GM23338 (cell line): ENCODE results near the gene SMG6. TPM values are rescaled to one million over a fixed set of nuclear protein-coding genes. Genes with fewer than 3 reads are reported as not detected.

Experiments used
- ATAC-seq: fragments of 200-7000 bp; cut with Tn5 transposase; 3 replicates; pipeline ENCODE4 v1.9.1; 2020
- DNase-seq: peaks from one replicate; pipeline ENCODE4 v3.0.0-alpha.2; 2015; ENCODE audit warnings: low spot score
- H2AFZ ChIP-seq: fragments of 200-600 bp; sonication (generic); 2 replicates; pipeline ENCODE4 v1.8.0; 2016; ENCODE audit warnings: antibody characterized with exemption, mild to moderate bottlenecking, moderate library complexity
- H3F3A ChIP-seq: fragments of 200-600 bp; sonication (generic); replicated peaks from 2 replicates; pipeline ENCODE4 v1.8.0; 2017; ENCODE audit warnings: antibody characterized with exemption, mixed run types, low read depth
- H3K27ac ChIP-seq: fragments of 200-600 bp; sonication (generic); 2 replicates; pipeline ENCODE4 v1.6.1; 2016; ENCODE audit warnings: low read depth
- H3K27me3 ChIP-seq: fragments of 200-600 bp; sonication (generic); 2 replicates; pipeline ENCODE4 v1.8.0; 2016; ENCODE audit warnings: mild to moderate bottlenecking, mixed run types, moderate library complexity; ENCODE audit not compliant: insufficient read depth
- H3K36me3 ChIP-seq: fragments of 200-600 bp; sonication (generic); 2 replicates; pipeline ENCODE4 v1.8.0; 2016; ENCODE audit warnings: mild to moderate bottlenecking; ENCODE audit not compliant: insufficient read depth
- H3K4me1 ChIP-seq: fragments of 200-600 bp; sonication (generic); 2 replicates; pipeline ENCODE4 v1.8.0; 2016; ENCODE audit warnings: mild to moderate bottlenecking, moderate library complexity; ENCODE audit not compliant: insufficient read depth
- H3K4me2 ChIP-seq: fragments of 200-600 bp; sonication (generic); 2 replicates; pipeline ENCODE4 v1.7.1; 2017; ENCODE audit warnings: mixed run types
- H3K4me3 ChIP-seq: fragments of 200-600 bp; sonication (generic); 2 replicates; pipeline ENCODE4 v1.6.1; 2016; ENCODE audit warnings: mixed run types
- H3K79me2 ChIP-seq: fragments of 200-600 bp; sonication (generic); replicated peaks from 2 replicates; pipeline ENCODE4 v1.8.0; 2017; ENCODE audit warnings: mild to moderate bottlenecking; ENCODE audit not compliant: insufficient read depth
- H3K9me2 ChIP-seq: fragments of 200-600 bp; sonication (generic); 2 replicates; pipeline ENCODE4 v1.8.0; 2017; ENCODE audit not compliant: insufficient read depth
- H4K20me1 ChIP-seq: fragments of 200-600 bp; sonication (generic); replicated peaks from 2 replicates; pipeline ENCODE4 v1.8.0; 2017; ENCODE audit warnings: mild to moderate bottlenecking; ENCODE audit not compliant: insufficient read depth
- H3K27ac Mint-ChIP-seq: 2 replicates; pipeline ENCODE4 v1.8.0; 2020; ENCODE audit warnings: inconsistent platforms, mild to moderate bottlenecking, moderate library complexity, mixed read lengths
- H3K27me3 Mint-ChIP-seq: 3 replicates; pipeline ENCODE4 v1.8.0; 2022; ENCODE audit warnings: low read depth, mild to moderate bottlenecking, moderate library complexity, mixed read lengths, inconsistent platforms; ENCODE audit not compliant: insufficient read depth, poor library complexity
- H3K36me3 Mint-ChIP-seq: 3 replicates; pipeline ENCODE4 v1.8.0; 2021; ENCODE audit warnings: low read depth, mild to moderate bottlenecking, inconsistent platforms, moderate library complexity, mixed read lengths
- H3K4me1 Mint-ChIP-seq: 3 replicates; pipeline ENCODE4 v1.8.0; 2020; ENCODE audit warnings: mild to moderate bottlenecking, inconsistent platforms, mixed read lengths
- H3K4me3 Mint-ChIP-seq: 3 replicates; pipeline ENCODE4 v1.8.0; 2021; ENCODE audit warnings: moderate library complexity, mild to moderate bottlenecking, inconsistent platforms, mixed read lengths
- H3K9me3 Mint-ChIP-seq: 3 replicates; pipeline ENCODE4 v1.8.0; 2020; ENCODE audit warnings: moderate library complexity, mild to moderate bottlenecking, inconsistent platforms, mixed read lengths
- CREB1 ChIP-seq: fragments of 250-450 bp; sonication (Bioruptor Pico); IDR thresholded peaks from 2 replicates; pipeline ENCODE4 v1.5.0; 2020; ENCODE audit warnings: low read depth, mild to moderate bottlenecking, moderate library complexity
- EZH2phosphoT487 ChIP-seq: fragments of 200-600 bp; sonication (generic); IDR thresholded peaks from one replicate; pipeline ENCODE4 v1.8.1; 2018; ENCODE audit warnings: antibody characterized with exemption; ENCODE audit not compliant: unreplicated experiment
- polyA plus RNA-seq: library from polyadenylated mRNA; unstranded; fragments of >200 nt; fragmentation: Nextera tagmentation; extraction: Ambion mirVana; gene quantifications from 2 replicates; pipeline ENCODE4 v1.2.1, GENCODE V29; 2016
- total RNA-seq: library from RNA; depleted of rRNA; stranded (reverse); fragments of >200 nt; shearing (Covaris generic); gene quantifications from 2 replicates; pipeline ENCODE4 v1.2.3, GENCODE V29; 2014
- TF ChIP-seq, protein P1 (sequence below): IDR thresholded peaks from one replicate; pipeline ENCODE4 v1.6.1; 2018; ENCODE audit warnings: antibody characterized with exemption; ENCODE audit not compliant: unreplicated experiment
- TF ChIP-seq, protein P2 (sequence below): fragments of 250-450 bp; sonication (Bioruptor Pico); IDR thresholded peaks from 2 replicates; pipeline ENCODE4 v1.5.0; 2020; ENCODE audit warnings: mild to moderate bottlenecking, moderate library complexity

SMG6 gene
- total and polyA plus RNA-seq, 2 experiments from 2014 or later: 10.4 to 43.1 TPM

DNA sequence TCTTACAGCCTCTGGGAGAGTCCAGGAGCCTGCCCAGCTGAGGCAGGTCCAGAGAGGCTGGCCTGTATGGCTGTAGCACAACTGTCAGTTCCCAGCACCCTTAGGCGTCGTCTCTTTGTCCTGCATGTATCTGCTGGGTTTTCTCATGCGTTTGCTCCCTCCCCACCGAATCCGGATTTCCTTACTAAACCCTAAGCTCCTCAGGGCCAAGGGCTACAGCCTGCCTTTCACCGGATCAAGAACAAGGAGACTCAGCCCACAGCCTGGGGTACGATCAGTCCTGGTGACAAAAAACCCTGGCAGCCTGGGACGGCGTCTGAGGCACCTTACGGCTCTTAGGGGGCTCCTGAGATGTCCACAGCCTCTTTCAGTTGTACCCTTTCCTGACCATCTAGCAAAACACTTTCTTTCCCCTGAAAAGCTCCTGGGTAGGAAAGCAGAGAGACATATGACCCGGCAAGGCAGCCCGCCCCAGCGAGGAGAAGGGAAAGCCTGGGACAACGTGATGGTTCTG, 236.5 kb downstream of the SMG6 start:
- H3K27ac ChIP-seq: peak overlapping the region; percentile 19; the same call in 1 of the 2 replicates
- H3K4me2 ChIP-seq: no peak overlapping the region
- no peak overlapping the region for H2AFZ ChIP-seq

GRCh38 chr17:2065949-2066400, 237.6 kb downstream of the SMG6 start:
- DNase-seq (no peak), ATAC-seq (no peak)
- peaks cover 10% of the 10 kb centered on the region for H3K36me3 Mint-ChIP-seq
- peaks cover 30% of the 10 kb centered on the region for H3K27me3 Mint-ChIP-seq
- Histone ChIP-seq H3K36me3 (no peaks in the 10 kb centered on the region), H3K27me3 (0 out of 2 replicates have a peak, but pooled peaks cover under 1% of the 10 kb centered on the region), H3K27ac (no peak overlapping the region), H2AFZ (no peak overlapping the region), H4K20me1 (no peaks in the 10 kb centered on the region; the same call in none of the 2 replicates), H3F3A (peaks cover 7% of the 10 kb centered on the region; the same call in 1 of the 2 replicates), H3K4me1 (peaks cover 29% of the 10 kb centered on the region), H3K4me2 (no peak overlapping the region), H3K9me2 (no peaks in the 10 kb centered on the region), H3K79me2 (no peaks in the 10 kb centered on the region), H3K4me3 (no peak overlapping the region)
- no peak overlapping the region for H3K27ac Mint-ChIP-seq
- no peak overlapping the region for H3K4me3 Mint-ChIP-seq
- H3K4me1 Mint-ChIP-seq: peaks cover 51% of the 10 kb centered on the region
- no peaks in the 10 kb centered on the region for H3K9me3 Mint-ChIP-seq
- no peak for TF ChIP-seq CREB1 (CRISPR knock-in tag)
- TF ChIP-seq EZH2phosphoT487: no peak
- TF ChIP-seq, protein P1, sequence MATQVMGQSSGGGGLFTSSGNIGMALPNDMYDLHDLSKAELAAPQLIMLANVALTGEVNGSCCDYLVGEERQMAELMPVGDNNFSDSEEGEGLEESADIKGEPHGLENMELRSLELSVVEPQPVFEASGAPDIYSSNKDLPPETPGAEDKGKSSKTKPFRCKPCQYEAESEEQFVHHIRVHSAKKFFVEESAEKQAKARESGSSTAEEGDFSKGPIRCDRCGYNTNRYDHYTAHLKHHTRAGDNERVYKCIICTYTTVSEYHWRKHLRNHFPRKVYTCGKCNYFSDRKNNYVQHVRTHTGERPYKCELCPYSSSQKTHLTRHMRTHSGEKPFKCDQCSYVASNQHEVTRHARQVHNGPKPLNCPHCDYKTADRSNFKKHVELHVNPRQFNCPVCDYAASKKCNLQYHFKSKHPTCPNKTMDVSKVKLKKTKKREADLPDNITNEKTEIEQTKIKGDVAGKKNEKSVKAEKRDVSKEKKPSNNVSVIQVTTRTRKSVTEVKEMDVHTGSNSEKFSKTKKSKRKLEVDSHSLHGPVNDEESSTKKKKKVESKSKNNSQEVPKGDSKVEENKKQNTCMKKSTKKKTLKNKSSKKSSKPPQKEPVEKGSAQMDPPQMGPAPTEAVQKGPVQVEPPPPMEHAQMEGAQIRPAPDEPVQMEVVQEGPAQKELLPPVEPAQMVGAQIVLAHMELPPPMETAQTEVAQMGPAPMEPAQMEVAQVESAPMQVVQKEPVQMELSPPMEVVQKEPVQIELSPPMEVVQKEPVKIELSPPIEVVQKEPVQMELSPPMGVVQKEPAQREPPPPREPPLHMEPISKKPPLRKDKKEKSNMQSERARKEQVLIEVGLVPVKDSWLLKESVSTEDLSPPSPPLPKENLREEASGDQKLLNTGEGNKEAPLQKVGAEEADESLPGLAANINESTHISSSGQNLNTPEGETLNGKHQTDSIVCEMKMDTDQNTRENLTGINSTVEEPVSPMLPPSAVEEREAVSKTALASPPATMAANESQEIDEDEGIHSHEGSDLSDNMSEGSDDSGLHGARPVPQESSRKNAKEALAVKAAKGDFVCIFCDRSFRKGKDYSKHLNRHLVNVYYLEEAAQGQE: no peak
- TF ChIP-seq, protein P2, sequence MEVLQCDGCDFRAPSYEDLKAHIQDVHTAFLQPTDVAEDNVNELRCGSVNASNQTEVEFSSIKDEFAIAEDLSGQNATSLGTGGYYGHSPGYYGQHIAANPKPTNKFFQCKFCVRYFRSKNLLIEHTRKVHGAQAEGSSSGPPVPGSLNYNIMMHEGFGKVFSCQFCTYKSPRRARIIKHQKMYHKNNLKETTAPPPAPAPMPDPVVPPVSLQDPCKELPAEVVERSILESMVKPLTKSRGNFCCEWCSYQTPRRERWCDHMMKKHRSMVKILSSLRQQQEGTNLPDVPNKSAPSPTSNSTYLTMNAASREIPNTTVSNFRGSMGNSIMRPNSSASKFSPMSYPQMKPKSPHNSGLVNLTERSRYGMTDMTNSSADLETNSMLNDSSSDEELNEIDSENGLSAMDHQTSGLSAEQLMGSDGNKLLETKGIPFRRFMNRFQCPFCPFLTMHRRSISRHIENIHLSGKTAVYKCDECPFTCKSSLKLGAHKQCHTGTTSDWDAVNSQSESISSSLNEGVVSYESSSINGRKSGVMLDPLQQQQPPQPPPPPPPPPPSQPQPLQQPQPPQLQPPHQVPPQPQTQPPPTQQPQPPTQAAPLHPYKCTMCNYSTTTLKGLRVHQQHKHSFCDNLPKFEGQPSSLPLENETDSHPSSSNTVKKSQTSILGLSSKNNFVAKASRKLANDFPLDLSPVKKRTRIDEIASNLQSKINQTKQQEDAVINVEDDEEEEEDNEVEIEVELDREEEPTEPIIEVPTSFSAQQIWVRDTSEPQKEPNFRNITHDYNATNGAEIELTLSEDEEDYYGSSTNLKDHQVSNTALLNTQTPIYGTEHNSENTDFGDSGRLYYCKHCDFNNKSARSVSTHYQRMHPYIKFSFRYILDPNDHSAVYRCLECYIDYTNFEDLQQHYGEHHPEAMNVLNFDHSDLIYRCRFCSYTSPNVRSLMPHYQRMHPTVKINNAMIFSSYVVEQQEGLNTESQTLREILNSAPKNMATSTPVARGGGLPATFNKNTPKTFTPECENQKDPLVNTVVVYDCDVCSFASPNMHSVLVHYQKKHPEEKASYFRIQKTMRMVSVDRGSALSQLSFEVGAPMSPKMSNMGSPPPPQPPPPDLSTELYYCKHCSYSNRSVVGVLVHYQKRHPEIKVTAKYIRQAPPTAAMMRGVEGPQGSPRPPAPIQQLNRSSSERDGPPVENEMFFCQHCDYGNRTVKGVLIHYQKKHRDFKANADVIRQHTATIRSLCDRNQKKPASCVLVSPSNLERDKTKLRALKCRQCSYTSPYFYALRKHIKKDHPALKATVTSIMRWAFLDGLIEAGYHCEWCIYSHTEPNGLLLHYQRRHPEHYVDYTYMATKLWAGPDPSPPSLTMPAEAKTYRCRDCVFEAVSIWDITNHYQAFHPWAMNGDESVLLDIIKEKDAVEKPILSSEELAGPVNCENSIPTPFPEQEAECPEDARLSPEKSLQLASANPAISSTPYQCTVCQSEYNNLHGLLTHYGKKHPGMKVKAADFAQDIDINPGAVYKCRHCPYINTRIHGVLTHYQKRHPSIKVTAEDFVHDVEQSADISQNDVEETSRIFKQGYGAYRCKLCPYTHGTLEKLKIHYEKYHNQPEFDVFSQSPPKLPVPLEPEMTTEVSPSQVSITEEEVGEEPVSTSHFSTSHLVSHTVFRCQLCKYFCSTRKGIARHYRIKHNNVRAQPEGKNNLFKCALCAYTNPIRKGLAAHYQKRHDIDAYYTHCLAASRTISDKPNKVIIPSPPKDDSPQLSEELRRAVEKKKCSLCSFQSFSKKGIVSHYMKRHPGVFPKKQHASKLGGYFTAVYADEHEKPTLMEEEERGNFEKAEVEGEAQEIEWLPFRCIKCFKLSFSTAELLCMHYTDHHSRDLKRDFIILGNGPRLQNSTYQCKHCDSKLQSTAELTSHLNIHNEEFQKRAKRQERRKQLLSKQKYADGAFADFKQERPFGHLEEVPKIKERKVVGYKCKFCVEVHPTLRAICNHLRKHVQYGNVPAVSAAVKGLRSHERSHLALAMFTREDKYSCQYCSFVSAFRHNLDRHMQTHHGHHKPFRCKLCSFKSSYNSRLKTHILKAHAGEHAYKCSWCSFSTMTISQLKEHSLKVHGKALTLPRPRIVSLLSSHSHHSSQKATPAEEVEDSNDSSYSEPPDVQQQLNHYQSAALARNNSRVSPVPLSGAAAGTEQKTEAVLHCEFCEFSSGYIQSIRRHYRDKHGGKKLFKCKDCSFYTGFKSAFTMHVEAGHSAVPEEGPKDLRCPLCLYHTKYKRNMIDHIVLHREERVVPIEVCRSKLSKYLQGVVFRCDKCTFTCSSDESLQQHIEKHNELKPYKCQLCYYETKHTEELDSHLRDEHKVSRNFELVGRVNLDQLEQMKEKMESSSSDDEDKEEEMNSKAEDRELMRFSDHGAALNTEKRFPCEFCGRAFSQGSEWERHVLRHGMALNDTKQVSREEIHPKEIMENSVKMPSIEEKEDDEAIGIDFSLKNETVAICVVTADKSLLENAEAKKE (CRISPR knock-in tag): no peak

More for the DNA sequence above, 236.5 kb downstream of the SMG6 start:
- H3K27ac Mint-ChIP-seq: no peak overlapping the region
- H3K36me3 Mint-ChIP-seq: peaks cover 10% of the 10 kb centered on the region
- peaks cover 55% of the 10 kb centered on the region for H3K4me1 Mint-ChIP-seq
- Histone ChIP-seq H3K27me3 (no peaks in the 10 kb centered on the region), H3K4me1 (peaks cover 28% of the 10 kb centered on the region), H3F3A (peaks cover 5% of the 10 kb centered on the region; the same call in 1 of the 2 replicates), H3K4me3 (no peak overlapping the region), H4K20me1 (no peaks in the 10 kb centered on the region; the same call in none of the 2 replicates), H3K9me2 (no peaks in the 10 kb centered on the region), H3K36me3 (no peaks in the 10 kb centered on the region), H3K79me2 (no peaks in the 10 kb centered on the region)
- no peak for ATAC-seq
- peaks cover 31% of the 10 kb centered on the region for H3K27me3 Mint-ChIP-seq
- no peak for DNase-seq
- no peaks in the 10 kb centered on the region for H3K9me3 Mint-ChIP-seq
- no peak overlapping the region for H3K4me3 Mint-ChIP-seq
- TF ChIP-seq, protein P1: no peak
- TF ChIP-seq CREB1 (CRISPR knock-in tag): no peak
